HG03025 (cell line): Measurements from ENCODE around the gene STEAP4.

ENCODE experiments used
- ATAC-seq: cut with Tn5 transposase; IDR thresholded peaks from one replicate; pipeline ENCODE4 v1.9.1; 2021; ENCODE audit warnings: mild to moderate bottlenecking, moderate library complexity; ENCODE audit not compliant: unreplicated experiment, low FRiP score

The STEAP4 gene

DNA sequence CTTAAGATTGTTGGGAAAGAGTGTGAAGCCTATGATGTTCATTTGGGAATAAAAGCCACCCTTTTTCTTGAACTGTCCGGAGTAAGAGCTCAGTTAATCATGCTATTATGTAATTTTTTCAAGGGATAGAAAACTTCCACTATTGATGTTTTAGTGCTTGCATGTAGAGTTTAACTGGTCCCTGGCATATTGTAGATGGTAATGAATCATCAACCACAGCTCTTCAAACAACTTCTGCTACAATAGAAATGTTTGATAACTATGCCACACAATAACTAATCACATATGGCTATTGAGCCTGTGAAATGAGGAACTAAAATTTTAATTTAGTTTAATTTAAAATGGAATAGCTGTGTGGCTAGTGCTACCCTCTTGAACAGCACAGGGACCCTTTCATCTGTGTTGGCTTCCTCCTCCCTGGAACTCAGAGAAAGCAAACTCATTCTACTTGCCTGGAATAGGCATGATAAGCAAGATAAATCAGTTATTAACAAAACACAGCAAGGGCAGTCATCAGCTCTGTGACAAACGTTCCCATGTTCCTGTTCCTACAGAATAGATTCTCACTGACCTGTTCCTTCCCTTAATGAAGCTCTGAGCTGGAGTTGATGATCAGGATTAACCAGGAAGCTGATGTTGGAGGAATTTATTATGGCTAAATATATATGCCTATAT is 82.0 kb downstream of the STEAP4 start:
- no peak for ATAC-seq

DNA sequence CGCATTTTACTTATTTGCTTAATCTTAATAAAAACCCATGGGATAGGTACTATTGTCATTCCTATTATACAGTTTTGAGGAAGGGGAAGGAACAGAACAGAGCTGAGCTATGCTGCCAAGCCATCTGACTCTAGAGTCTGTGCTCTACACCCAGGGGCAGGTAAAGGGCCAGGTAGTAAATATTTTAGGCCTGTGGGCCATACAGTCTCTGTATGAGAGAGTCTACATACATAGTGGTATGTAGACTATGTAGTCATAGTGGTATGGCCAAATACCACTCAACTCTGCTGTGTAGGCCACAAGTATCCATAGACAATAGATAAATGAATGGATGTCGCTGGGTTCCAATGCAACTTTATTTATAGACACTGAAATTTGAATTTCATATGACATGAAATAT is 83.4 kb downstream of the STEAP4 start:
- ATAC-seq = no peak
